HepG2 (cell line): ENCODE measurements around the gene DAZAP1. TPM values are rescaled to one million over a fixed set of nuclear protein-coding genes. Genes with fewer than 3 reads are reported as not detected.
A peak's percentile ranks its signal among the peaks of the same experiment; 100 is the strongest.

Experiments used
- AKAP8 ChIP-seq: sonication (generic); formaldehyde crosslinking; IDR thresholded peaks from 2 replicates; pipeline ENCODE4 v1.5.1; 2020; ENCODE audit warnings: mild to moderate bottlenecking, missing genetic modification reagents
- ARNTL ChIP-seq: sonication (generic); formaldehyde crosslinking; IDR thresholded peaks from 2 replicates; pipeline ENCODE4 v1.4.0; 2020; ENCODE audit warnings: mild to moderate bottlenecking, missing genetic modification reagents
- BCL6 ChIP-seq: IDR thresholded peaks from 2 replicates; pipeline ENCODE4 v1.6.1; 2016; ENCODE audit warnings: missing genetic modification reagents, missing compliant biosample characterization
- E2F2 ChIP-seq: sonication (generic); formaldehyde crosslinking; IDR thresholded peaks from 2 replicates; pipeline ENCODE4 v1.4.0; 2020; ENCODE audit warnings: missing genetic modification reagents, borderline replicate concordance
- EEA1 ChIP-seq: sonication (generic); formaldehyde crosslinking; IDR thresholded peaks from 2 replicates; pipeline ENCODE4 v1.5.1; 2020; ENCODE audit warnings: mild to moderate bottlenecking, missing genetic modification reagents, borderline replicate concordance
- FOXA1 ChIP-seq, 2 experiments: fragments of 450-650 bp in 1 of 2; sonication (generic) in 1 of 2; formaldehyde crosslinking in 1 of 2; IDR thresholded peaks; 2 replicates each; pipeline versions ENCODE4 v1.4.0 to v1.6.1; 2016 to 2020; ENCODE audit warnings: missing genetic modification reagents in 1 of 2
- IRF1 ChIP-seq: sonication (generic); formaldehyde crosslinking; IDR thresholded peaks from 2 replicates; pipeline ENCODE4 v1.4.0; 2020; ENCODE audit warnings: low read depth, mild to moderate bottlenecking, missing genetic modification reagents
- KMT2B ChIP-seq: IDR thresholded peaks from 2 replicates; pipeline ENCODE4 v1.6.1; 2016; ENCODE audit warnings: missing genetic modification reagents, missing compliant biosample characterization
- MTF1 ChIP-seq: sonication (generic); formaldehyde crosslinking; IDR thresholded peaks from 2 replicates; pipeline ENCODE4 v1.5.0; 2020; ENCODE audit warnings: missing genetic modification reagents
- NFE2 ChIP-seq: sonication (generic); formaldehyde crosslinking; IDR thresholded peaks from 2 replicates; pipeline ENCODE4 v1.4.0; 2020; ENCODE audit warnings: missing genetic modification reagents
- PBX2 ChIP-seq: IDR thresholded peaks from 2 replicates; pipeline ENCODE4 v1.6.1; 2016; ENCODE audit warnings: control low read depth
- SETDB1 ChIP-seq: sonication (generic); formaldehyde crosslinking; IDR thresholded peaks from 2 replicates; pipeline ENCODE4 v1.5.1; 2020; ENCODE audit warnings: missing genetic modification reagents, mild to moderate bottlenecking, borderline replicate concordance
- ZBTB40 ChIP-seq, 2 experiments: fragments of 450-650 bp in 1 of 2; sonication (generic) in 1 of 2; formaldehyde crosslinking in 1 of 2; IDR thresholded peaks; 2 replicates each; pipeline versions ENCODE4 v1.6.1 to v1.8.0; 2016 to 2022; ENCODE audit warnings: antibody characterized with exemption in 1 of 2, mild to moderate bottlenecking in 1 of 2, missing genetic modification reagents in 1 of 2
- ZNF563 ChIP-seq: sonication (generic); formaldehyde crosslinking; IDR thresholded peaks from 2 replicates; pipeline ENCODE4 v1.8.0; 2022; ENCODE audit warnings: mild to moderate bottlenecking, moderate library complexity, missing genetic modification reagents
- ZNF749 ChIP-seq: sonication (generic); formaldehyde crosslinking; IDR thresholded peaks from 2 replicates; pipeline ENCODE4 v1.8.0; 2022; ENCODE audit warnings: mild to moderate bottlenecking, missing genetic modification reagents, moderate library complexity, borderline replicate concordance
- ZNF777 ChIP-seq: sonication (generic); formaldehyde crosslinking; IDR thresholded peaks from 2 replicates; pipeline ENCODE4 v1.4.0; 2020; ENCODE audit warnings: missing genetic modification reagents
- polyA plus RNA-seq, 8 experiments: library from polyadenylated mRNA; depleted of rRNA in 3 of 8; stranded (reverse) in 7 of 8; unstranded in 1 of 8; fragments of >200 nt; fragmentation: Illumina TruSeq in 4 of 8; extraction: Trizol in 4 of 8; gene quantifications; 2 replicates each; pipeline versions ENCODE4 v1.2.1 to v1.2.3, GENCODE V29; 2011 to 2016; ENCODE audit warnings: low read depth in 4 of 8, missing spikeins in 1 of 8, mixed read lengths in 1 of 8; ENCODE audit not compliant: insufficient read depth in 1 of 8
- total RNA-seq, 5 experiments: library from RNA; depleted of rRNA; stranded (reverse); fragments of >200 nt; fragmentation: Illumina TruSeq; extraction: Trizol; gene quantifications; 2 replicates each; pipeline ENCODE4 v1.2.3, GENCODE V29; 2016; ENCODE audit warnings: low read depth in 1 of 5

The DAZAP1 gene
- total and polyA plus RNA-seq, 2 of the 13 experiments (the other 11 are each of a cell fraction or from before 2014, with no cell fraction given) = 63.3 to 79.2 TPM

- TF ChIP-seq ZBTB40 (IDR thresholded peaks at IDR 0.05) = peak; percentile 75
- TF ChIP-seq ZBTB40 (CRISPR knock-in tag; IDR thresholded peaks at IDR 0.05) = peak; percentile 88
- 0 out of 2 replicates have a peak, but pooled peaks have one; percentile 12 for TF ChIP-seq NFE2 (CRISPR knock-in tag)
- 0 out of 2 replicates have a peak, but pooled peaks have one; percentile 11 for TF ChIP-seq MTF1
- TF ChIP-seq ZNF749 (CRISPR knock-in tag) = peak; percentile 97
- peak; percentile 69; the same call in 1 of the 2 replicates for TF ChIP-seq BCL6
- peak; percentile 45; the same call in 1 of the 2 replicates for TF ChIP-seq IRF1
- TF ChIP-seq E2F2 = no peak; the same call in 1 of the 2 replicates
- no peak for TF ChIP-seq FOXA1 (IDR thresholded peaks at IDR 0.05)
- TF ChIP-seq FOXA1 (CRISPR knock-in tag; IDR thresholded peaks at IDR 0.05) = no peak; the same call in 1 of the 2 replicates
- TF ChIP-seq ZNF777 (CRISPR knock-in tag) = peak; percentile 79
- TF ChIP-seq EEA1 = peak; percentile 63; the same call in 1 of the 2 replicates
- TF ChIP-seq KMT2B (CRISPR knock-in tag) = peak; percentile 93
- TF ChIP-seq SETDB1 (CRISPR knock-in tag) = no peak
- peak; percentile 97 for TF ChIP-seq ZNF563
- peak; percentile 80; the same call in 1 of the 2 replicates for TF ChIP-seq ARNTL (CRISPR knock-in tag)
- peak; percentile 88 for TF ChIP-seq AKAP8 (CRISPR knock-in tag)
- 0 out of 2 replicates have a peak, but pooled peaks have one; percentile 36 for TF ChIP-seq PBX2 (CRISPR knock-in tag)
Measured at GRCh38 chr19:1383312-1384084, 23.9 kb upstream of the DAZAP1 start, which contains the start of gene NDUFS7 (continued).
